ENCODE results near the gene AGPAT2. TPM values are rescaled to one million over a fixed set of nuclear protein-coding genes. Genes with fewer than 3 reads are reported as not detected.

Gene AGPAT2
- total RNA-seq, 1 experiment from 2014 or later, result 124 TPM

GRCh38 chr9:136679431-136679941 is 7.8 kb downstream of the AGPAT2 start:
- TF ChIP-seq EZH2 (IDR thresholded peaks at IDR 0.05; ENCODE audit: low read depth), result no peak
- no peak for TF ChIP-seq CTCF (conservative IDR thresholded peaks at IDR 0.05)
- CTCF ChIA-PET, result no interaction called here

GRCh38 chr9:136678624-136679023 is 8.6 kb downstream of the AGPAT2 start:
- ChIA-PET POLR2A (ENCODE audit: unreplicated experiment) (no interaction called here), CTCF (no interaction called here)
- Histone ChIP-seq H2AFZ (no peak overlapping the region), H3K4me2 (no peak overlapping the region), H3K9me3 (ENCODE audit: insufficient read depth, low read depth) (no peaks in the 10 kb centered on the region), H4K20me1 (ENCODE audit: insufficient read depth) (peaks cover 18% of the 10 kb centered on the region), H3K27me3 (ENCODE audit: insufficient read depth, low read depth) (no peaks in the 10 kb centered on the region), H3K4me1 (replicated peaks; ENCODE audit: insufficient read depth) (no peaks in the 10 kb centered on the region), H3K27ac (no peak overlapping the region), H3K4me3 (no peak overlapping the region), H3F3A (ENCODE audit: insufficient read depth, low read depth) (peaks cover 5% of the 10 kb centered on the region; the same call in 1 of the 2 replicates), H3K9me2 (ENCODE audit: insufficient read depth) (no peaks in the 10 kb centered on the region), H3K36me3 (ENCODE audit: low read depth) (no peaks in the 10 kb centered on the region), H3K79me2 (ENCODE audit: low read depth) (0 out of 2 replicates have a peak, but pooled peaks cover 3% of the 10 kb centered on the region)
- BruUV-seq (replicated peaks), result no TSS peak
- intact Hi-C loops (cut with micrococcal nuclease; ENCODE audit: unreplicated experiment), result loop anchor here (10.0 kb wide), 1 partner anchor 46 kb away; no protein-coding TSS in a partner anchor
- no peak for TF ChIP-seq CTCF (conservative IDR thresholded peaks at IDR 0.05)
- TF ChIP-seq EZH2 (IDR thresholded peaks at IDR 0.05; ENCODE audit: low read depth), result no peak
- DNase-seq, result no peak

More at GRCh38 chr9:136679431-136679941, 7.8 kb downstream of the AGPAT2 start:
- no peaks in the 10 kb centered on the region for H3K36me3 ChIP-seq (ENCODE audit: low read depth)
- intact Hi-C loops (cut with micrococcal nuclease; ENCODE audit: unreplicated experiment), result loop anchor here (10.0 kb wide), 1 partner anchor 45 kb away; no protein-coding TSS in a partner anchor
- peaks cover 7% of the 10 kb centered on the region; the same call in 1 of the 2 replicates for H3K79me2 ChIP-seq (ENCODE audit: low read depth)
- H3K4me1 ChIP-seq (replicated peaks; ENCODE audit: insufficient read depth), result no peaks in the 10 kb centered on the region
- peaks cover 8% of the 10 kb centered on the region; the same call in 1 of the 2 replicates for H3F3A ChIP-seq (ENCODE audit: insufficient read depth, low read depth)
- POLR2A ChIA-PET (ENCODE audit: unreplicated experiment), result no interaction called here
- BruUV-seq (replicated peaks), result no TSS peak
- H3K4me3 ChIP-seq, result no peak overlapping the region
- no peak overlapping the region for H3K4me2 ChIP-seq
- H2AFZ ChIP-seq, result no peak overlapping the region
- no peaks in the 10 kb centered on the region for H3K27me3 ChIP-seq (ENCODE audit: insufficient read depth, low read depth)
- DNase-seq, result no peak
- no peaks in the 10 kb centered on the region for H3K9me3 ChIP-seq (ENCODE audit: insufficient read depth, low read depth)
- no peak overlapping the region for H3K27ac ChIP-seq
- no peaks in the 10 kb centered on the region for H3K9me2 ChIP-seq (ENCODE audit: insufficient read depth)
- peaks cover 25% of the 10 kb centered on the region for H4K20me1 ChIP-seq (ENCODE audit: insufficient read depth)

GRCh38 chr9:136678034-136678433 is 9.2 kb downstream of the AGPAT2 start:
- H3F3A ChIP-seq (ENCODE audit: insufficient read depth, low read depth), result peaks cover 8% of the 10 kb centered on the region; the same call in 1 of the 2 replicates
- POLR2A ChIA-PET (ENCODE audit: unreplicated experiment), result no interaction called here
- H3K9me2 ChIP-seq (ENCODE audit: insufficient read depth), result no peaks in the 10 kb centered on the region

More at GRCh38 chr9:136678034-136678433, 9.2 kb downstream of the AGPAT2 start:
- BruUV-seq (replicated peaks), result no TSS peak
- Histone ChIP-seq H3K4me2 (no peak overlapping the region), H4K20me1 (ENCODE audit: insufficient read depth) (peaks cover 16% of the 10 kb centered on the region), H2AFZ (no peak overlapping the region), H3K27me3 (ENCODE audit: insufficient read depth, low read depth) (no peaks in the 10 kb centered on the region), H3K36me3 (ENCODE audit: low read depth) (no peaks in the 10 kb centered on the region), H3K9me3 (ENCODE audit: insufficient read depth, low read depth) (no peaks in the 10 kb centered on the region), H3K27ac (no peak overlapping the region), H3K79me2 (ENCODE audit: low read depth) (0 out of 2 replicates have a peak, but pooled peaks cover 3% of the 10 kb centered on the region), H3K4me3 (no peak overlapping the region), H3K4me1 (replicated peaks; ENCODE audit: insufficient read depth) (no peaks in the 10 kb centered on the region)
- no peak for DNase-seq
- no peak for TF ChIP-seq CTCF (conservative IDR thresholded peaks at IDR 0.05)
- no peak for TF ChIP-seq EZH2 (IDR thresholded peaks at IDR 0.05; ENCODE audit: low read depth)
- intact Hi-C loops (cut with micrococcal nuclease; ENCODE audit: unreplicated experiment), result loop anchor here (10.0 kb wide), 1 partner anchor 47 kb away; no protein-coding TSS in a partner anchor
- CTCF ChIA-PET, result no interaction called here
